Retinal pigment epithelial cell (primary cell): Measurements from ENCODE around the gene ZDHHC6.
A peak's percentile ranks its signal among the peaks of the same experiment; 100 is the strongest.

ENCODE experiments used
- DNase-seq: peaks from one replicate; pipeline ENCODE4 v3.0.0-alpha.2; 2010; ENCODE audit warnings: low read depth
- H3K4me3 ChIP-seq: 2 replicates; pipeline ENCODE4 v1.5.1; 2011; ENCODE audit warnings: mild to moderate bottlenecking, low read length, control low read depth, moderate library complexity
- CTCF ChIP-seq: conservative IDR thresholded peaks from 2 replicates; pipeline ENCODE4 v1.5.1; 2011; ENCODE audit warnings: low read depth, low read length, control low read depth, inconsistent platforms

The ZDHHC6 gene

GRCh38 chr10:112442063-112442462 lies 4.7 kb downstream of the ZDHHC6 start:
- DNase-seq = no peak
- no peak for TF ChIP-seq CTCF
- H3K4me3 ChIP-seq = no peak overlapping the region

- no peak for DNase-seq
- TF ChIP-seq CTCF = no peak
- no peak overlapping the region for H3K4me3 ChIP-seq
These were observed 5.2 kb downstream of the ZDHHC6 start for GRCh38 chr10:112441520-112441919.

GRCh38 chr10:112438356-112438755 lies 8.4 kb downstream of the ZDHHC6 start:
- no peak for DNase-seq
- TF ChIP-seq CTCF = no peak
- no peak overlapping the region for H3K4me3 ChIP-seq

- DNase-seq = no peak
- TF ChIP-seq CTCF = peak; percentile 36
These were observed 11.6 kb downstream of the ZDHHC6 start for GRCh38 chr10:112434988-112435619.

GRCh38 chr10:112433136-112433535 lies 13.6 kb downstream of the ZDHHC6 start:
- TF ChIP-seq CTCF = no peak
- DNase-seq = no peak
- H3K4me3 ChIP-seq = no peak overlapping the region

More at GRCh38 chr10:112434988-112435619, 11.6 kb downstream of the ZDHHC6 start:
- no peak overlapping the region for H3K4me3 ChIP-seq

GRCh38 chr10:112429654-112430230 lies 17.0 kb downstream of the ZDHHC6 start:
- no peak for DNase-seq
- no peak overlapping the region for H3K4me3 ChIP-seq
- no peak for TF ChIP-seq CTCF

- TF ChIP-seq CTCF = no peak
- no peak for DNase-seq
- H3K4me3 ChIP-seq = no peak overlapping the region
These were observed 17.6 kb downstream of the ZDHHC6 start for GRCh38 chr10:112429147-112429546.
